ENCODE results near the gene NRAS. TPM values are rescaled to one million over a fixed set of nuclear protein-coding genes. Genes with fewer than 3 reads are reported as not detected.

NRAS gene
- total and polyA plus RNA-seq, 9 of the 15 experiments (the other 6 are each of a cell fraction or from before 2014, with no cell fraction given) = 40.7 to 94.5 (median 75.4) TPM

DNA sequence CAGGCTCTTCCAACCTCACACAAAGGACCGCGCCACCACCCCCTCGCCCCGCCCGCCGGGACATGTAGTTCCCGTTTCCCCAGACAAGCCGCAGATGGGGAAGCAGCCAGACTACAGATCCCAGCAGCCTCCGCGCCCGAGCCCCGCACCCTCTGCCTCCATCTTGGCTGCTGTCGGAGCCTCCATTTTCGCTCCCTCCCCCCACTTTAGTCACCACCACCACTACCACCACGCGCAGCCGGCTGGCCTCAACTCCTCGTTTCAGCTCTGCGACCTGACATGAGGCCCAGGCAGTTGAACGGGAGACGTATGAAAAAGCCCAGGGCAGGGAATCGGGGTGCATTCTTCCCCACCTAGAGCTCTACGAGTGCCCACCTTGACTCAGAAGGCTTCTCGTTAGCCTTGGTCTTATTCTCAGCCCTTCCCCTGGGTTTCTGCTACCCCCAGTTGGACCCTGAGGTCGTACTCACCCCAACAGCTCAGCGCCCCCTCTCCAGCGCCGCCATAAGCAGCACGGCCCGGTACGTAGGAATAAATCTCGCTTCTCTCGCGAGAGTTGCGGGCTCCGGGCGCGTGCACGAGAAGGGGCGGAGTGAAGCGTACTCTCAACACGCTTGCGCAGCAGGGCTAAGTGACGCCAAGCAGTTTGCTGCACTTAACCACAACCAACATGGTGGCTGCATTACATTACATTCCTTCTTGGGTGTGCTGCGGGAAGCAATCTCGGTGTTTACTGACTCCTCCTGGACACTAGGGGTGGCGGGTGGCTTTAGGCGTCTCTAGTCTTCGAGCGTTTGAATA lies 41.1 kb upstream of the NRAS start, which contains the start of gene CSDE1 (continued):
- TF ChIP-seq, protein P1, sequence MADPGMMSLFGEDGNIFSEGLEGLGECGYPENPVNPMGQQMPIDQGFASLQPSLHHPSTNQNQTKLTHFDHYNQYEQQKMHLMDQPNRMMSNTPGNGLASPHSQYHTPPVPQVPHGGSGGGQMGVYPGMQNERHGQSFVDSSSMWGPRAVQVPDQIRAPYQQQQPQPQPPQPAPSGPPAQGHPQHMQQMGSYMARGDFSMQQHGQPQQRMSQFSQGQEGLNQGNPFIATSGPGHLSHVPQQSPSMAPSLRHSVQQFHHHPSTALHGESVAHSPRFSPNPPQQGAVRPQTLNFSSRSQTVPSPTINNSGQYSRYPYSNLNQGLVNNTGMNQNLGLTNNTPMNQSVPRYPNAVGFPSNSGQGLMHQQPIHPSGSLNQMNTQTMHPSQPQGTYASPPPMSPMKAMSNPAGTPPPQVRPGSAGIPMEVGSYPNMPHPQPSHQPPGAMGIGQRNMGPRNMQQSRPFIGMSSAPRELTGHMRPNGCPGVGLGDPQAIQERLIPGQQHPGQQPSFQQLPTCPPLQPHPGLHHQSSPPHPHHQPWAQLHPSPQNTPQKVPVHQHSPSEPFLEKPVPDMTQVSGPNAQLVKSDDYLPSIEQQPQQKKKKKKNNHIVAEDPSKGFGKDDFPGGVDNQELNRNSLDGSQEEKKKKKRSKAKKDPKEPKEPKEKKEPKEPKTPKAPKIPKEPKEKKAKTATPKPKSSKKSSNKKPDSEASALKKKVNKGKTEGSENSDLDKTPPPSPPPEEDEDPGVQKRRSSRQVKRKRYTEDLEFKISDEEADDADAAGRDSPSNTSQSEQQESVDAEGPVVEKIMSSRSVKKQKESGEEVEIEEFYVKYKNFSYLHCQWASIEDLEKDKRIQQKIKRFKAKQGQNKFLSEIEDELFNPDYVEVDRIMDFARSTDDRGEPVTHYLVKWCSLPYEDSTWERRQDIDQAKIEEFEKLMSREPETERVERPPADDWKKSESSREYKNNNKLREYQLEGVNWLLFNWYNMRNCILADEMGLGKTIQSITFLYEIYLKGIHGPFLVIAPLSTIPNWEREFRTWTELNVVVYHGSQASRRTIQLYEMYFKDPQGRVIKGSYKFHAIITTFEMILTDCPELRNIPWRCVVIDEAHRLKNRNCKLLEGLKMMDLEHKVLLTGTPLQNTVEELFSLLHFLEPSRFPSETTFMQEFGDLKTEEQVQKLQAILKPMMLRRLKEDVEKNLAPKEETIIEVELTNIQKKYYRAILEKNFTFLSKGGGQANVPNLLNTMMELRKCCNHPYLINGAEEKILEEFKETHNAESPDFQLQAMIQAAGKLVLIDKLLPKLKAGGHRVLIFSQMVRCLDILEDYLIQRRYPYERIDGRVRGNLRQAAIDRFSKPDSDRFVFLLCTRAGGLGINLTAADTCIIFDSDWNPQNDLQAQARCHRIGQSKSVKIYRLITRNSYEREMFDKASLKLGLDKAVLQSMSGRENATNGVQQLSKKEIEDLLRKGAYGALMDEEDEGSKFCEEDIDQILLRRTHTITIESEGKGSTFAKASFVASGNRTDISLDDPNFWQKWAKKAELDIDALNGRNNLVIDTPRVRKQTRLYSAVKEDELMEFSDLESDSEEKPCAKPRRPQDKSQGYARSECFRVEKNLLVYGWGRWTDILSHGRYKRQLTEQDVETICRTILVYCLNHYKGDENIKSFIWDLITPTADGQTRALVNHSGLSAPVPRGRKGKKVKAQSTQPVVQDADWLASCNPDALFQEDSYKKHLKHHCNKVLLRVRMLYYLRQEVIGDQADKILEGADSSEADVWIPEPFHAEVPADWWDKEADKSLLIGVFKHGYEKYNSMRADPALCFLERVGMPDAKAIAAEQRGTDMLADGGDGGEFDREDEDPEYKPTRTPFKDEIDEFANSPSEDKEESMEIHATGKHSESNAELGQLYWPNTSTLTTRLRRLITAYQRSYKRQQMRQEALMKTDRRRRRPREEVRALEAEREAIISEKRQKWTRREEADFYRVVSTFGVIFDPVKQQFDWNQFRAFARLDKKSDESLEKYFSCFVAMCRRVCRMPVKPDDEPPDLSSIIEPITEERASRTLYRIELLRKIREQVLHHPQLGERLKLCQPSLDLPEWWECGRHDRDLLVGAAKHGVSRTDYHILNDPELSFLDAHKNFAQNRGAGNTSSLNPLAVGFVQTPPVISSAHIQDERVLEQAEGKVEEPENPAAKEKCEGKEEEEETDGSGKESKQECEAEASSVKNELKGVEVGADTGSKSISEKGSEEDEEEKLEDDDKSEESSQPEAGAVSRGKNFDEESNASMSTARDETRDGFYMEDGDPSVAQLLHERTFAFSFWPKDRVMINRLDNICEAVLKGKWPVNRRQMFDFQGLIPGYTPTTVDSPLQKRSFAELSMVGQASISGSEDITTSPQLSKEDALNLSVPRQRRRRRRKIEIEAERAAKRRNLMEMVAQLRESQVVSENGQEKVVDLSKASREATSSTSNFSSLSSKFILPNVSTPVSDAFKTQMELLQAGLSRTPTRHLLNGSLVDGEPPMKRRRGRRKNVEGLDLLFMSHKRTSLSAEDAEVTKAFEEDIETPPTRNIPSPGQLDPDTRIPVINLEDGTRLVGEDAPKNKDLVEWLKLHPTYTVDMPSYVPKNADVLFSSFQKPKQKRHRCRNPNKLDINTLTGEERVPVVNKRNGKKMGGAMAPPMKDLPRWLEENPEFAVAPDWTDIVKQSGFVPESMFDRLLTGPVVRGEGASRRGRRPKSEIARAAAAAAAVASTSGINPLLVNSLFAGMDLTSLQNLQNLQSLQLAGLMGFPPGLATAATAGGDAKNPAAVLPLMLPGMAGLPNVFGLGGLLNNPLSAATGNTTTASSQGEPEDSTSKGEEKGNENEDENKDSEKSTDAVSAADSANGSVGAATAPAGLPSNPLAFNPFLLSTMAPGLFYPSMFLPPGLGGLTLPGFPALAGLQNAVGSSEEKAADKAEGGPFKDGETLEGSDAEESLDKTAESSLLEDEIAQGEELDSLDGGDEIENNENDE (IDR thresholded peaks at IDR 0.05; ENCODE audit: low read depth, low read length) = no peak
- TF ChIP-seq BACH1 (tag; IDR thresholded peaks at IDR 0.05) (peak; percentile 48; the same call in 1 of the 2 replicates), ZNF707 (CRISPR knock-in tag; conservative IDR thresholded peaks at IDR 0.05) (no peak), NR2C2 (CRISPR knock-in tag; IDR thresholded peaks at IDR 0.05) (0 out of 2 replicates have a peak, but pooled peaks have one; percentile 38), NR2C2 (tag; IDR thresholded peaks at IDR 0.05) (peak; percentile 90), ZZZ3 (IDR thresholded peaks at IDR 0.05) (peak; percentile 58; the same call in 1 of the 2 replicates), NCOA4 (IDR thresholded peaks at IDR 0.05; ENCODE audit: partially characterized antibody) (no peak), ZFP36 (IDR thresholded peaks at IDR 0.05; ENCODE audit: low read depth, low read length, partially characterized antibody) (peak; percentile 32), XRCC3 (IDR thresholded peaks at IDR 0.05) (no peak), MCM3 (IDR thresholded peaks at IDR 0.05) (no peak)
- TF ChIP-seq, protein P2, sequence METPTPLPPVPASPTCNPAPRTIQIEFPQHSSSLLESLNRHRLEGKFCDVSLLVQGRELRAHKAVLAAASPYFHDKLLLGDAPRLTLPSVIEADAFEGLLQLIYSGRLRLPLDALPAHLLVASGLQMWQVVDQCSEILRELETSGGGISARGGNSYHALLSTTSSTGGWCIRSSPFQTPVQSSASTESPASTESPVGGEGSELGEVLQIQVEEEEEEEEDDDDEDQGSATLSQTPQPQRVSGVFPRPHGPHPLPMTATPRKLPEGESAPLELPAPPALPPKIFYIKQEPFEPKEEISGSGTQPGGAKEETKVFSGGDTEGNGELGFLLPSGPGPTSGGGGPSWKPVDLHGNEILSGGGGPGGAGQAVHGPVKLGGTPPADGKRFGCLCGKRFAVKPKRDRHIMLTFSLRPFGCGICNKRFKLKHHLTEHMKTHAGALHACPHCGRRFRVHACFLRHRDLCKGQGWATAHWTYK (CRISPR knock-in tag; IDR thresholded peaks at IDR 0.05) = peak; percentile 81
- TF ChIP-seq, protein P3, sequence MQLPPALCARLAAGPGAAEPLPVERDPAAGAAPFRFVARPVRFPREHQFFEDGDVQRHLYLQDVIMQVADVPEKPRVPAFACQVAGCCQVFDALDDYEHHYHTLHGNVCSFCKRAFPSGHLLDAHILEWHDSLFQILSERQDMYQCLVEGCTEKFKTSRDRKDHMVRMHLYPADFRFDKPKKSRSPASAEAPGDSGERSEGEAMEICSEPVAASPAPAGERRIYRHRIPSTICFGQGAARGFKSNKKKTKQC (CRISPR knock-in tag; IDR thresholded peaks at IDR 0.05) = peak; percentile 54; the same call in 1 of the 2 replicates
- TF ChIP-seq, protein P4, sequence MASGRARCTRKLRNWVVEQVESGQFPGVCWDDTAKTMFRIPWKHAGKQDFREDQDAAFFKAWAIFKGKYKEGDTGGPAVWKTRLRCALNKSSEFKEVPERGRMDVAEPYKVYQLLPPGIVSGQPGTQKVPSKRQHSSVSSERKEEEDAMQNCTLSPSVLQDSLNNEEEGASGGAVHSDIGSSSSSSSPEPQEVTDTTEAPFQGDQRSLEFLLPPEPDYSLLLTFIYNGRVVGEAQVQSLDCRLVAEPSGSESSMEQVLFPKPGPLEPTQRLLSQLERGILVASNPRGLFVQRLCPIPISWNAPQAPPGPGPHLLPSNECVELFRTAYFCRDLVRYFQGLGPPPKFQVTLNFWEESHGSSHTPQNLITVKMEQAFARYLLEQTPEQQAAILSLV (tag; IDR thresholded peaks at IDR 0.05) = no peak
